NCI-H1048 (cell line): Measurements from ENCODE around the gene C2.
"Not testable (repeated sequence)": the region's sequence is repeated elsewhere in the genome, so short reads cannot be mapped to it uniquely, and the experiment has no call there.

Experiments used
- DNase-seq: peaks from one replicate; lab custom pipeline; 2025; lab: John Stamatoyannopoulos, UW

Gene C2

DNA sequence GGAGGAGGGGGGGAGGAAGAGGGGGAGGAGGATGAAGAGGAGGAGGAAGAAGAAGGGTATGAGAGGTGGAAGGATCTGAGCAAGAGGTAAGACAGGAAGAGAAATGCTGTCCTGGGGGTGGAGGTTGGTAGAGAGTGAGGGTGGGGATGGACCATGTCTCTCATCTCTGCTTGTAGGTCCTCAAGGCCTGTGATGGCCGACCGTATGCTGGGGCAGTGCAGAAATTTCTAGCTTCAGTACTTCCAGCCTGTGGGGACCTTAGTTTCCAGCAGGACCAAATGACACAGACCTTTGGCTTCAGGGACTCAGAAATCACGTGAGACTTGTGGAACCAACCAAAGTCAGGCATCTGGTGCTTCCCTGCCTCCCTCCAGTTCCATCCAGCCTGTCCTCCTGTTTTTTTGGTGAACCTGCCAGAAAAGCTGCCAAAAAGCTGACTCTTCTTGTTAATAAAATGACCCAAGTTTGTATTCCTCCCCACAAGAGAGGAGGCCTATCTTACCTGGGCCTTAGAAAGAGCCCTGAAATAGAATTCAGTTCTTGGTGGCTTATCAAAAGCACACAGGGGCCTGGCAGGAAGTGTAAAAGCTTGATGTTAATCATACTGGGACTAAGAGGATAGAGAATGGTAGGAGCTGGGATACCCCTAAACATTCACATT, 51.9 kb downstream of the C2 start:
- no peak for DNase-seq

DNA sequence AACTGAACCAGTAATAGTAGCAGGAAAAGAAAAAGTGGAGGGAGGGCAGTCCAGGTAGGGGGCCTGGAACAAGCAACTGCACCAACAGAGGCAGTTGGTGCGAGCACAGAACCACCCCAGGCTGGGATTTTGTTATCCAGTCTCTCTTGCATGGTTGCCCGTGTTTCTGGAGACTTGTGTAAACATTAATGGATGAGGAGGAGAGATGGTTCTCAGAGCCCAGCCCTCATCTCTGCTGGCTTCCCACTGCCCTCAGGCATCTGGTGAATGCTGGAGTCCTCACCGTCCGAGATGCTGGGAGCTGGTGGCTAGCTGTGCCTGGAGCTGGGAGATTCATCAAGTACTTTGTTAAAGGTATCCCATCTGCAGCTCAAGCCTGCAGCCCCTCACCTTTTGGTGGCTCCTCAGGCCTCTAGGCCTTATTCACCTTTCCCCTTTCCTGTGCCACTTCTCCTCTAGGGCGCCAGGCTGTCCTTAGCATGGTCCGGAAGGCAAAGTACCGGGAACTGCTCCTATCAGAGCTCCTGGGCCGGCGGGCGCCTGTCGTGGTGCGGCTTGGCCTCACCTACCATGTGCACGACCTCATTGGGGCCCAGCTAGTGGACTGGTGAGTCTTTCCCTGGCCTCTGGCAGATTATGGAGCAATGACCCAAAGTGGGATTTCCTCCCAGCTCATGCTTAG, 52.8 kb downstream of the C2 start:
- not testable (repeated sequence) for DNase-seq

- DNase-seq, result not testable (repeated sequence)
These were observed 53.5 kb downstream of the C2 start for GRCh38 chr6:31980998-31981397.

GRCh38 chr6:31981744-31982143, 54.2 kb downstream of the C2 start, which contains the start of gene C4A:
C4A (plus strand) TSS chr6:31982057; CDS start chr6:31982108, 51 bp downstream.
- not testable (repeated sequence) for DNase-seq

DNA sequence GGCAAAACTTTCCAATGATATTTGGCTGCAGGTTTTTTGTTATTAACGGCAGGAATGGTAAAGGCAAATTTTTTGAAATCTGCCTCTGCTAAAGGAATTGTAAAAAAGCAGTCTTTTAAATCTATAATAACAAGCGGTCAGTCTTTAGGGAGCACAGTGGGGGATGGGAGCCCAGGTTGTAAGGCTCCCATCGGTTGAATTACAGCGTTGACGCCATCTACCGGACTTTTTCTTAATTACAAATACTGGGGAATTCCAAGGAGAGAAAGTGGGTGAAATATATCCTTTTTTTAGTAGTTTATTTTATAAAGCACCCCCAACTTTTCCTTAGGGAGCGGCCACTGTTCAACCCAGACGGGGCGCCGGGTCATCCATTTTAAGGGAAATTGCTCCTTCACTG, 61.8 kb downstream of the C2 start:
- not testable (repeated sequence) for DNase-seq

DNA sequence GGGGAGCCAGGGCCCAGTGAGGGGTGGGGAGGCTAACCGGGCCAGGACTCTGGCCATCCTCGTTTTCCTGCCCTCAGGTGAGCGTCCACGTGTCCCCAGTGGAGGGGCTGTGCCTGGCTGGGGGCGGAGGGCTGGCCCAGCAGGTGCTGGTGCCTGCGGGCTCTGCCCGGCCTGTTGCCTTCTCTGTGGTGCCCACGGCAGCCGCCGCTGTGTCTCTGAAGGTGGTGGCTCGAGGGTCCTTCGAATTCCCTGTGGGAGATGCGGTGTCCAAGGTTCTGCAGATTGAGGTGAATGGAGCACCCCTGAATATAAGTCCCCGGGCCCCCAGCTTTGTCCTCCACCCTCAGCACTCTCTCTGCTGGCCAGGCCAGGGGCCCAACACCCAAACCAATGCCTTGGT, 66.9 kb downstream of the C2 start:
- not testable (repeated sequence) for DNase-seq
